HepG2 (cell line): Measurements from ENCODE around the gene SKA2. TPM values are rescaled to one million over a fixed set of nuclear protein-coding genes. Genes with fewer than 3 reads are reported as not detected.

Experiments
- CHD4 ChIP-seq: fragments of 200-600 bp; sonication (generic); IDR thresholded peaks from 2 replicates; pipeline ENCODE4 v1.7.0; 2017; ENCODE audit warnings: mild to moderate bottlenecking, low read length, borderline replicate concordance
- CREM ChIP-seq, 2 experiments: sonication (generic) in 1 of 2; formaldehyde crosslinking in 1 of 2; IDR thresholded peaks; 2 replicates each; pipeline versions ENCODE4 v1.4.0 to v1.6.1; 2016 to 2020; ENCODE audit warnings: antibody characterized with exemption in 1 of 2, mild to moderate bottlenecking in 1 of 2, missing genetic modification reagents in 1 of 2
- ETV5 ChIP-seq: IDR thresholded peaks from 2 replicates; pipeline ENCODE4 v1.6.1; 2018; ENCODE audit warnings: missing biosample characterization, missing genetic modification reagents, inconsistent platforms, borderline replicate concordance
- GFI1 ChIP-seq: sonication (generic); formaldehyde crosslinking; IDR thresholded peaks from 2 replicates; pipeline ENCODE4 v1.5.0; 2020; ENCODE audit warnings: missing genetic modification reagents, mild to moderate bottlenecking, borderline replicate concordance
- HHEX ChIP-seq: IDR thresholded peaks from 2 replicates; pipeline ENCODE4 v1.6.1; 2016; ENCODE audit warnings: control low read depth
- HNRNPL ChIP-seq: fragments of 200-400 bp; formaldehyde crosslinking; IDR thresholded peaks from 2 replicates; pipeline ENCODE4 v1.6.1; 2017; ENCODE audit warnings: mild to moderate bottlenecking, low read depth, low read length
- MXD4 ChIP-seq: IDR thresholded peaks from 2 replicates; pipeline ENCODE4 v1.6.1; 2016; ENCODE audit warnings: mild to moderate bottlenecking, missing biosample characterization, missing genetic modification reagents
- POLR2G ChIP-seq: fragments of 200-400 bp; formaldehyde crosslinking; IDR thresholded peaks from 2 replicates; pipeline ENCODE4 v1.6.1; 2018; ENCODE audit warnings: mild to moderate bottlenecking, low read depth, low read length, moderate library complexity
- PREB ChIP-seq: sonication (generic); formaldehyde crosslinking; IDR thresholded peaks from 2 replicates; pipeline ENCODE4 v1.4.0; 2020; ENCODE audit warnings: missing genetic modification reagents
- RELA ChIP-seq: sonication (generic); formaldehyde crosslinking; IDR thresholded peaks from 2 replicates; pipeline ENCODE4 v1.4.0; 2020; ENCODE audit warnings: missing genetic modification reagents
- RNF2 ChIP-seq: fragments of 450-650 bp; conservative IDR thresholded peaks from 2 replicates; pipeline ENCODE4 v1.6.1; 2016; ENCODE audit warnings: low read depth
- SETDB1 ChIP-seq: sonication (generic); formaldehyde crosslinking; IDR thresholded peaks from 2 replicates; pipeline ENCODE4 v1.5.1; 2020; ENCODE audit warnings: missing genetic modification reagents, mild to moderate bottlenecking, borderline replicate concordance
- THAP7 ChIP-seq: sonication (generic); formaldehyde crosslinking; IDR thresholded peaks from 2 replicates; pipeline ENCODE4 v1.8.1; 2023; ENCODE audit warnings: mild to moderate bottlenecking, missing genetic modification reagents
- THRA ChIP-seq: sonication (generic); formaldehyde crosslinking; IDR thresholded peaks from 2 replicates; pipeline ENCODE4 v1.4.0; 2020; ENCODE audit warnings: missing genetic modification reagents, borderline replicate concordance
- YEATS2 ChIP-seq: sonication (generic); formaldehyde crosslinking; IDR thresholded peaks from 2 replicates; pipeline ENCODE4 v1.4.0; 2020; ENCODE audit warnings: missing genetic modification reagents, borderline replicate concordance
- ZFP90 ChIP-seq: sonication (generic); formaldehyde crosslinking; IDR thresholded peaks from 2 replicates; pipeline ENCODE4 v1.8.0; 2022; ENCODE audit warnings: missing genetic modification reagents, mild to moderate bottlenecking, inconsistent platforms, borderline replicate concordance
- ZNF281 ChIP-seq: sonication (generic); formaldehyde crosslinking; IDR thresholded peaks from 2 replicates; pipeline ENCODE4 v1.4.0; 2020; ENCODE audit warnings: missing genetic modification reagents, borderline replicate concordance
- ZNF543 ChIP-seq: sonication (generic); formaldehyde crosslinking; IDR thresholded peaks from 2 replicates; pipeline ENCODE4 v1.4.0; 2020; ENCODE audit warnings: mild to moderate bottlenecking, missing genetic modification reagents
- ZNF747 ChIP-seq: sonication (generic); formaldehyde crosslinking; IDR thresholded peaks from 2 replicates; pipeline ENCODE4 v1.8.1; 2023; ENCODE audit warnings: missing genetic modification reagents, mild to moderate bottlenecking, borderline replicate concordance
- ZNF772 ChIP-seq: sonication (generic); formaldehyde crosslinking; IDR thresholded peaks from 2 replicates; pipeline ENCODE4 v1.5.0; 2020; ENCODE audit warnings: mild to moderate bottlenecking, missing genetic modification reagents
- ZSCAN30 ChIP-seq: sonication (generic); formaldehyde crosslinking; IDR thresholded peaks from 2 replicates; pipeline ENCODE4 v1.5.0; 2020; ENCODE audit warnings: mild to moderate bottlenecking, missing genetic modification reagents
- polyA plus RNA-seq, 8 experiments: library from polyadenylated mRNA; depleted of rRNA in 3 of 8; stranded (reverse) in 7 of 8; unstranded in 1 of 8; fragments of >200 nt; fragmentation: Illumina TruSeq in 4 of 8; extraction: Trizol in 4 of 8; gene quantifications; 2 replicates each; pipeline versions ENCODE4 v1.2.1 to v1.2.3, GENCODE V29; 2011 to 2016; ENCODE audit warnings: low read depth in 4 of 8, missing spikeins in 1 of 8, mixed read lengths in 1 of 8; ENCODE audit not compliant: insufficient read depth in 1 of 8
- total RNA-seq, 5 experiments: library from RNA; depleted of rRNA; stranded (reverse); fragments of >200 nt; fragmentation: Illumina TruSeq; extraction: Trizol; gene quantifications; 2 replicates each; pipeline ENCODE4 v1.2.3, GENCODE V29; 2016; ENCODE audit warnings: low read depth in 1 of 5
- TF ChIP-seq, protein P1 (sequence below): IDR thresholded peaks from 2 replicates; pipeline ENCODE4 v1.6.1; 2018; ENCODE audit warnings: missing genetic modification reagents, mild to moderate bottlenecking, missing compliant biosample characterization

Gene SKA2
- total and polyA plus RNA-seq, 2 of the 13 experiments (the other 11 are each of a cell fraction or from before 2014, with no cell fraction given), result 18.6 to 91.8 TPM

DNA sequence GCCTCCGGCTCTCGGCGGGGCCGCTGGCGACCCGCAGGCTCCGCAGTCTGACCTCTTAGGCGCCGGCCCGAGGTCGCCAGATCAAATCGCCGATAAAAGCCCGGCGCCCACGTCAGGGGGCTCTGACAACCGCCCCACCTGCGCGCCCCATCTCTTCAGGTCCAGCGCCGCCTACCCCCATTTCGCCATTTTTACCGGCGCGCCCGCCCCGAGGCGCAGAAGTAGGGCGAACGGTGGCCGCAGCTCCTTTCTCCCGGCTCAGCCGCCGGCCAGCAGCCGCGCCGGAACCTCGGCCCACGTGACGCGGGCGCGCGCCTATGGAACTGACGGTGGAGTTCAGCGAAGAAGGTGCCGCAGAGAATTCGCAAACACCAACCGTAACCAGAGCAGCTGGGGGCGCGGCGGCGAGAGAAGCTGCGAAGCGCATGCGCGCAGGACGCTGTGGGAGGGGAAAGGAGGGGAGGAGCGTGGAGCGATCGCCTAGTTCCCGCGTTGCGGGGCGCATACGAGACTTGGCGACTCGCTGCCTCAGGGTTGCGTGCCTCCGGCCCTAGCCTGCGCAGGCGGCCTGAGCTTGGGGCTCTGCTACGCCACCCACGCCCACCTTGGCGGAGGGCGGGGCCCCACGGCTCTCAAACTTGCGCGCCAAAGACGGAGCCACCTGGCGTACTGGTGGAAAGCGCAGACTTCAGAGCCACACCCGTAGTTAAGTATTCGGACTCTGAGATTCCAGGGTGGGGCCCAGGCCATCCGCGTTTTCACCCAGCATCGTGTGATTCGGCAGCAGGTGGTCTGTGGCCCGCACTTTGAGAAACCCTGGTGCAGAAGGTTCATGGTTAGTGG, 48.3 kb downstream of the SKA2 start, which contains the start of gene TRIM37 (continued):
- TF ChIP-seq ZNF543 (CRISPR knock-in tag), result peak; percentile 78
- no peak; the same call in 1 of the 2 replicates for TF ChIP-seq PREB (CRISPR knock-in tag)
- TF ChIP-seq HHEX (CRISPR knock-in tag), result no peak
- peak; percentile 64; the same call in 1 of the 2 replicates for TF ChIP-seq THAP7
- TF ChIP-seq GFI1, result peak; percentile 92
- TF ChIP-seq HNRNPL, result no peak
- peak; percentile 60; the same call in 1 of the 2 replicates for TF ChIP-seq RELA (CRISPR knock-in tag)
- TF ChIP-seq MXD4, result peak; percentile 99
- TF ChIP-seq ZSCAN30 (CRISPR knock-in tag), result no peak
- peak; percentile 70 for TF ChIP-seq ETV5 (CRISPR knock-in tag)
- no peak for TF ChIP-seq SETDB1 (CRISPR knock-in tag)
- peak; percentile 96 for TF ChIP-seq POLR2G
- TF ChIP-seq, protein P1, sequence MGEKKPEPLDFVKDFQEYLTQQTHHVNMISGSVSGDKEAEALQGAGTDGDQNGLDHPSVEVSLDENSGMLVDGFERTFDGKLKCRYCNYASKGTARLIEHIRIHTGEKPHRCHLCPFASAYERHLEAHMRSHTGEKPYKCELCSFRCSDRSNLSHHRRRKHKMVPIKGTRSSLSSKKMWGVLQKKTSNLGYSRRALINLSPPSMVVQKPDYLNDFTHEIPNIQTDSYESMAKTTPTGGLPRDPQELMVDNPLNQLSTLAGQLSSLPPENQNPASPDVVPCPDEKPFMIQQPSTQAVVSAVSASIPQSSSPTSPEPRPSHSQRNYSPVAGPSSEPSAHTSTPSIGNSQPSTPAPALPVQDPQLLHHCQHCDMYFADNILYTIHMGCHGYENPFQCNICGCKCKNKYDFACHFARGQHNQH (CRISPR knock-in tag), result peak; percentile 62
- no peak; the same call in 1 of the 2 replicates for TF ChIP-seq RNF2
- TF ChIP-seq ZNF747 (CRISPR knock-in tag), result peak; percentile 96
- TF ChIP-seq ZNF772, result peak; percentile 99
- TF ChIP-seq THRA (CRISPR knock-in tag), result no peak; the same call in 1 of the 2 replicates
- no peak for TF ChIP-seq CHD4
- no peak for TF ChIP-seq ZNF281 (CRISPR knock-in tag)
- peak; percentile 88 for TF ChIP-seq YEATS2
- TF ChIP-seq ZFP90 (CRISPR knock-in tag), result peak; percentile 92; the same call in 1 of the 2 replicates
- peak; percentile 1; the same call in 1 of the 2 replicates for TF ChIP-seq CREM (IDR thresholded peaks at IDR 0.05)
- TF ChIP-seq CREM (CRISPR knock-in tag; IDR thresholded peaks at IDR 0.05), result no peak
